H1 (cell line): Measurements from ENCODE around the gene GSK3B. TPM values are rescaled to one million over a fixed set of nuclear protein-coding genes. Genes with fewer than 3 reads are reported as not detected.

Experiments
- CBX5 ChIP-seq: fragments of 300-800, 300-1000 bp; sonication (generic); IDR thresholded peaks from 2 replicates; pipeline ENCODE4 v1.7.1; 2016; ENCODE audit warnings: antibody characterized with exemption, low read length, low read depth
- RAD21 ChIP-seq, 2 experiments: IDR thresholded peaks in 1 of 2; conservative IDR thresholded peaks in 1 of 2; 2 replicates each; pipeline ENCODE4 v1.6.1; 2011; ENCODE audit warnings: low read depth in 2 of 2, low read length in 2 of 2, improper control_type of control experiment in 1 of 2, inconsistent platforms in 1 of 2, mild to moderate bottlenecking in 1 of 2, moderate library complexity in 1 of 2
- RXRA ChIP-seq: IDR thresholded peaks from 2 replicates; pipeline ENCODE4 v1.6.1; 2011; ENCODE audit warnings: low read depth, mild to moderate bottlenecking, low read length, moderate library complexity; ENCODE audit not compliant: insufficient read depth
- TAF7 ChIP-seq: optimal IDR thresholded peaks from 2 replicates; pipeline ENCODE3; 2011; ENCODE audit warnings: low read depth, mild to moderate bottlenecking, inconsistent platforms, low read length, moderate library complexity, borderline replicate concordance
- TBP ChIP-seq: IDR thresholded peaks from 2 replicates; pipeline ENCODE4 v1.6.1; 2011; ENCODE audit warnings: low read depth, low read length, improper control_type of control experiment
- TCF12 ChIP-seq: IDR thresholded peaks from 2 replicates; pipeline ENCODE4 v1.6.1; 2011; ENCODE audit warnings: low read depth, mild to moderate bottlenecking, low read length
- polyA plus RNA-seq, 7 experiments: library from polyadenylated mRNA; depleted of rRNA in 3 of 7; stranded (reverse) in 5 of 7; unstranded in 2 of 7; fragments of >200 nt in 5 of 7; fragments of 200-250 nt in 2 of 7; gene quantifications; 1 replicate in 5 of 7; 2 replicates in 1 of 7; 4 replicates in 1 of 7; pipeline versions ENCODE4 v1.2.1 to v1.2.3, GENCODE V29; 2011 to 2013; ENCODE audit warnings: missing spikeins in 2 of 7, mixed read lengths in 2 of 7
- total RNA-seq: library from RNA; stranded (reverse); fragmentation: NEBNext Ultra II Directional; extraction: Animal tissue kit (Norgen Biotek cat#: 25700); gene quantifications from 2 replicates; pipeline ENCODE4 v1.2.1, GENCODE V29; 2021
- TF ChIP-seq, protein P1 (sequence below): fragments of 300-600 bp; sonication (generic); IDR thresholded peaks from 2 replicates; pipeline ENCODE4 v1.7.1; 2012; ENCODE audit warnings: low read length, moderate library complexity, mild to moderate bottlenecking, inconsistent platforms; ENCODE audit not compliant: insufficient replicate concordance
- TF ChIP-seq, protein P2 (sequence below): IDR thresholded peaks from 2 replicates; pipeline ENCODE4 v1.6.1; 2012; ENCODE audit warnings: inconsistent platforms

Gene GSK3B
- total and polyA plus RNA-seq, 2 of the 8 experiments (the other 6 are each of a cell fraction or from before 2014, with no cell fraction given): 24.2 to 50.7 TPM

DNA sequence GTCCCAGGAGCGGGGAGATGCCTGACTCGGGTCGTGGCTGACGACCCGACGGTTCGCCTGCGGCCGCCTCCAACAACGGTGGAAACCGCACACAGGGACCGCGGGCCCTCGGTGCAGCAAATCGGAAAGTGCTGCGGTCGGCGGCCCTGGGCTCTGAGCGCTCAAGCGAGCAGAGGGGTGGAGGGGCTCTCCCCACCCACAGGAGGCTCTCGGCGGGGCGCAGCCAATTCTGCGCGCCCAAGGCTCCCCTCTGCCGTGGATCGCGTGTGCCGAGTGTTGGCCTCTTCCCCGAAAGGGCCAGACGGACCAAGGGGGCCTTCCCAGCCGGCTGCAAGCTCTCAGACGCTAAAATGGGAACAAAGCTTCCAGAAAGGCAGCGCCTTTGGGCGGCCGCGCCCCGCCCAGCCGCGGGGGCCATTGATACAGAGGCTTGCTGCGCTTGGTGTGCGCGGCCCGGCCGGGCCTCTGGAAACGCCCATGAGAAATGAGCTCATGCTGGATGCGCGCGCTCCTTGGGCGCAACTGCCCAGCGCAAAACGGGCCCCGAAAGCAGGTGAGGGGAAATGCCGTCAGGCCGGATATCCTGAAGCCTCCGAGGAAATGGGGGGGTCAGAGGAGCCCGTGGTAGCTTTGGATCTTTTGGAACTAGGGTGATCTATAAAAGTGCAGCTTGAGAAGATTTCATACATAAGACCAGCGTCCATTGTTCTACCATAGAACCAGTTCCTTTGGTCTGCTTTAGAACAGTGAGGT, 1.2 kb upstream of the GSK3B start (continued):
- TF ChIP-seq, protein P1, sequence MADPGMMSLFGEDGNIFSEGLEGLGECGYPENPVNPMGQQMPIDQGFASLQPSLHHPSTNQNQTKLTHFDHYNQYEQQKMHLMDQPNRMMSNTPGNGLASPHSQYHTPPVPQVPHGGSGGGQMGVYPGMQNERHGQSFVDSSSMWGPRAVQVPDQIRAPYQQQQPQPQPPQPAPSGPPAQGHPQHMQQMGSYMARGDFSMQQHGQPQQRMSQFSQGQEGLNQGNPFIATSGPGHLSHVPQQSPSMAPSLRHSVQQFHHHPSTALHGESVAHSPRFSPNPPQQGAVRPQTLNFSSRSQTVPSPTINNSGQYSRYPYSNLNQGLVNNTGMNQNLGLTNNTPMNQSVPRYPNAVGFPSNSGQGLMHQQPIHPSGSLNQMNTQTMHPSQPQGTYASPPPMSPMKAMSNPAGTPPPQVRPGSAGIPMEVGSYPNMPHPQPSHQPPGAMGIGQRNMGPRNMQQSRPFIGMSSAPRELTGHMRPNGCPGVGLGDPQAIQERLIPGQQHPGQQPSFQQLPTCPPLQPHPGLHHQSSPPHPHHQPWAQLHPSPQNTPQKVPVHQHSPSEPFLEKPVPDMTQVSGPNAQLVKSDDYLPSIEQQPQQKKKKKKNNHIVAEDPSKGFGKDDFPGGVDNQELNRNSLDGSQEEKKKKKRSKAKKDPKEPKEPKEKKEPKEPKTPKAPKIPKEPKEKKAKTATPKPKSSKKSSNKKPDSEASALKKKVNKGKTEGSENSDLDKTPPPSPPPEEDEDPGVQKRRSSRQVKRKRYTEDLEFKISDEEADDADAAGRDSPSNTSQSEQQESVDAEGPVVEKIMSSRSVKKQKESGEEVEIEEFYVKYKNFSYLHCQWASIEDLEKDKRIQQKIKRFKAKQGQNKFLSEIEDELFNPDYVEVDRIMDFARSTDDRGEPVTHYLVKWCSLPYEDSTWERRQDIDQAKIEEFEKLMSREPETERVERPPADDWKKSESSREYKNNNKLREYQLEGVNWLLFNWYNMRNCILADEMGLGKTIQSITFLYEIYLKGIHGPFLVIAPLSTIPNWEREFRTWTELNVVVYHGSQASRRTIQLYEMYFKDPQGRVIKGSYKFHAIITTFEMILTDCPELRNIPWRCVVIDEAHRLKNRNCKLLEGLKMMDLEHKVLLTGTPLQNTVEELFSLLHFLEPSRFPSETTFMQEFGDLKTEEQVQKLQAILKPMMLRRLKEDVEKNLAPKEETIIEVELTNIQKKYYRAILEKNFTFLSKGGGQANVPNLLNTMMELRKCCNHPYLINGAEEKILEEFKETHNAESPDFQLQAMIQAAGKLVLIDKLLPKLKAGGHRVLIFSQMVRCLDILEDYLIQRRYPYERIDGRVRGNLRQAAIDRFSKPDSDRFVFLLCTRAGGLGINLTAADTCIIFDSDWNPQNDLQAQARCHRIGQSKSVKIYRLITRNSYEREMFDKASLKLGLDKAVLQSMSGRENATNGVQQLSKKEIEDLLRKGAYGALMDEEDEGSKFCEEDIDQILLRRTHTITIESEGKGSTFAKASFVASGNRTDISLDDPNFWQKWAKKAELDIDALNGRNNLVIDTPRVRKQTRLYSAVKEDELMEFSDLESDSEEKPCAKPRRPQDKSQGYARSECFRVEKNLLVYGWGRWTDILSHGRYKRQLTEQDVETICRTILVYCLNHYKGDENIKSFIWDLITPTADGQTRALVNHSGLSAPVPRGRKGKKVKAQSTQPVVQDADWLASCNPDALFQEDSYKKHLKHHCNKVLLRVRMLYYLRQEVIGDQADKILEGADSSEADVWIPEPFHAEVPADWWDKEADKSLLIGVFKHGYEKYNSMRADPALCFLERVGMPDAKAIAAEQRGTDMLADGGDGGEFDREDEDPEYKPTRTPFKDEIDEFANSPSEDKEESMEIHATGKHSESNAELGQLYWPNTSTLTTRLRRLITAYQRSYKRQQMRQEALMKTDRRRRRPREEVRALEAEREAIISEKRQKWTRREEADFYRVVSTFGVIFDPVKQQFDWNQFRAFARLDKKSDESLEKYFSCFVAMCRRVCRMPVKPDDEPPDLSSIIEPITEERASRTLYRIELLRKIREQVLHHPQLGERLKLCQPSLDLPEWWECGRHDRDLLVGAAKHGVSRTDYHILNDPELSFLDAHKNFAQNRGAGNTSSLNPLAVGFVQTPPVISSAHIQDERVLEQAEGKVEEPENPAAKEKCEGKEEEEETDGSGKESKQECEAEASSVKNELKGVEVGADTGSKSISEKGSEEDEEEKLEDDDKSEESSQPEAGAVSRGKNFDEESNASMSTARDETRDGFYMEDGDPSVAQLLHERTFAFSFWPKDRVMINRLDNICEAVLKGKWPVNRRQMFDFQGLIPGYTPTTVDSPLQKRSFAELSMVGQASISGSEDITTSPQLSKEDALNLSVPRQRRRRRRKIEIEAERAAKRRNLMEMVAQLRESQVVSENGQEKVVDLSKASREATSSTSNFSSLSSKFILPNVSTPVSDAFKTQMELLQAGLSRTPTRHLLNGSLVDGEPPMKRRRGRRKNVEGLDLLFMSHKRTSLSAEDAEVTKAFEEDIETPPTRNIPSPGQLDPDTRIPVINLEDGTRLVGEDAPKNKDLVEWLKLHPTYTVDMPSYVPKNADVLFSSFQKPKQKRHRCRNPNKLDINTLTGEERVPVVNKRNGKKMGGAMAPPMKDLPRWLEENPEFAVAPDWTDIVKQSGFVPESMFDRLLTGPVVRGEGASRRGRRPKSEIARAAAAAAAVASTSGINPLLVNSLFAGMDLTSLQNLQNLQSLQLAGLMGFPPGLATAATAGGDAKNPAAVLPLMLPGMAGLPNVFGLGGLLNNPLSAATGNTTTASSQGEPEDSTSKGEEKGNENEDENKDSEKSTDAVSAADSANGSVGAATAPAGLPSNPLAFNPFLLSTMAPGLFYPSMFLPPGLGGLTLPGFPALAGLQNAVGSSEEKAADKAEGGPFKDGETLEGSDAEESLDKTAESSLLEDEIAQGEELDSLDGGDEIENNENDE: no peak
- TF ChIP-seq TCF12 (no peak), TAF7 (peak; percentile 87), CBX5 (no peak), RXRA (no peak), RAD21 (IDR thresholded peaks at IDR 0.05 in 1 of 2, conservative IDR thresholded peaks at IDR 0.05 in 1 of 2; ENCODE audit: low read depth in 2 of 2, low read length in 2 of 2) (no peak; a peak in 1 of 4 replicates), TBP (peak; percentile 85)
- TF ChIP-seq, protein P2, sequence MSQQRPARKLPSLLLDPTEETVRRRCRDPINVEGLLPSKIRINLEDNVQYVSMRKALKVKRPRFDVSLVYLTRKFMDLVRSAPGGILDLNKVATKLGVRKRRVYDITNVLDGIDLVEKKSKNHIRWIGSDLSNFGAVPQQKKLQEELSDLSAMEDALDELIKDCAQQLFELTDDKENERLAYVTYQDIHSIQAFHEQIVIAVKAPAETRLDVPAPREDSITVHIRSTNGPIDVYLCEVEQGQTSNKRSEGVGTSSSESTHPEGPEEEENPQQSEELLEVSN: no peak; the same call in 1 of the 2 replicates
